Measurements from ENCODE around the gene LRATD1. TPM values are rescaled to one million over a fixed set of nuclear protein-coding genes. Genes with fewer than 3 reads are reported as not detected.

LRATD1 gene
- total RNA-seq, 6 experiments from 2014 or later, result 0.79 to 3.8 (median 2.1) TPM

DNA sequence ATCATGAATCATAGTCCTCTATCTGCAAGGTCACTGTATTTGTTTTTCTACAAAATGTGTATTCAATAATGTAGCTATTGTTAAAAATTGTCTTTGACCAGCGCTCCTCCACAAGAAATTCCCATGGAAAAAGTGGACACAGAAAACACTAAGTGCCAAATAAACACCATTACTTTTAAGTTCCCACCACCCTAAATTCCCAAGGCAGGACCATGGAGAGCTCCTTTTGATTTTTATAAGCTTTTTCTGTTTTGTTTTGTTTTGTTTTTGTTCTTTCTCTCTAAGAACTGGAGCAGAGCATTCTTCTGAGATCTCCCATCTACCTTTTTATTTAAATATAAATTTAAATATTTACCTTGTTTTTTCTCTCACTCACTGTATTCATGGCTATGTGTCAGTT, 44.5 kb downstream of the LRATD1 start:
- TF ChIP-seq, protein P1, sequence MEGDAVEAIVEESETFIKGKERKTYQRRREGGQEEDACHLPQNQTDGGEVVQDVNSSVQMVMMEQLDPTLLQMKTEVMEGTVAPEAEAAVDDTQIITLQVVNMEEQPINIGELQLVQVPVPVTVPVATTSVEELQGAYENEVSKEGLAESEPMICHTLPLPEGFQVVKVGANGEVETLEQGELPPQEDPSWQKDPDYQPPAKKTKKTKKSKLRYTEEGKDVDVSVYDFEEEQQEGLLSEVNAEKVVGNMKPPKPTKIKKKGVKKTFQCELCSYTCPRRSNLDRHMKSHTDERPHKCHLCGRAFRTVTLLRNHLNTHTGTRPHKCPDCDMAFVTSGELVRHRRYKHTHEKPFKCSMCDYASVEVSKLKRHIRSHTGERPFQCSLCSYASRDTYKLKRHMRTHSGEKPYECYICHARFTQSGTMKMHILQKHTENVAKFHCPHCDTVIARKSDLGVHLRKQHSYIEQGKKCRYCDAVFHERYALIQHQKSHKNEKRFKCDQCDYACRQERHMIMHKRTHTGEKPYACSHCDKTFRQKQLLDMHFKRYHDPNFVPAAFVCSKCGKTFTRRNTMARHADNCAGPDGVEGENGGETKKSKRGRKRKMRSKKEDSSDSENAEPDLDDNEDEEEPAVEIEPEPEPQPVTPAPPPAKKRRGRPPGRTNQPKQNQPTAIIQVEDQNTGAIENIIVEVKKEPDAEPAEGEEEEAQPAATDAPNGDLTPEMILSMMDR (IDR thresholded peaks at IDR 0.05), result no peak
- TF ChIP-seq POLR2A (IDR thresholded peaks at IDR 0.05), result no peak
- no peaks in the 10 kb centered on the region for H3K4me1 ChIP-seq
- no peaks in the 10 kb centered on the region for H3K36me3 ChIP-seq
- H3K9me3 ChIP-seq, result no peaks in the 10 kb centered on the region
- no peak overlapping the region for H3K27ac ChIP-seq
- no peak for DNase-seq
- intact Hi-C loops (cut with DNase I), result no loop called here
- no peaks in the 10 kb centered on the region for H3K27me3 ChIP-seq
- WGBS (ENCODE audit: insufficient coverage, low coverage, low lambda C conversion rate, missing lambda C conversion rate), result 50% methylated on average over 1 of the region's 1 CpG
- no peak overlapping the region for H3K4me3 ChIP-seq
- no peak for ATAC-seq

DNA sequence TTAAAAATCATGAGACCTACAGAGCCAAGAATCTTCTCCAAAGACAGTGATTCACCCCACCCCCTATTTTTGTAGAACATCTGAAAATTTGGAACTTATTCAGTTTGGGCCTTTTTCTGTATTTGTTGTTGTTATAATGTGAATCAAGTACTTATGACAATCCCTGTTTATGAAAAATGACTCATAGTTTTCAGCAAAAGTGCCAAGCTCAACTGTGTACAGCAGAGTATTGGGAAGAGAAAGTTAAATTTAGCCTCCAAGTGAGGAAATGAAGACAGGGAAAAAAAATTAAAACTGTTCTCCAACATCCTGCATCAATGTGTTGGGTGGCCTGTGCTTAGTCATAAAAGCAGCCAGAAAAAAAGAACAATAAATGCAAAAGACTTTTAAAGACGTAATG, 46.2 kb downstream of the LRATD1 start:
- DNase-seq (no peak), ATAC-seq (peak in 1 of 4 donors; percentile 71)
- Histone ChIP-seq H3K36me3 (no peaks in the 10 kb centered on the region), H3K27ac (no peak overlapping the region), H3K4me3 (no peak overlapping the region), H3K4me1 (no peaks in the 10 kb centered on the region), H3K27me3 (no peaks in the 10 kb centered on the region), H3K9me3 (no peaks in the 10 kb centered on the region)
- WGBS (ENCODE audit: insufficient coverage, low coverage, low lambda C conversion rate, missing lambda C conversion rate), result 22% methylated on average over 1 of the region's 1 CpG
- no peak for TF ChIP-seq POLR2A (IDR thresholded peaks at IDR 0.05)
- TF ChIP-seq, protein P1 (IDR thresholded peaks at IDR 0.05), result no peak
- intact Hi-C loops (cut with DNase I), result no loop called here

DNA sequence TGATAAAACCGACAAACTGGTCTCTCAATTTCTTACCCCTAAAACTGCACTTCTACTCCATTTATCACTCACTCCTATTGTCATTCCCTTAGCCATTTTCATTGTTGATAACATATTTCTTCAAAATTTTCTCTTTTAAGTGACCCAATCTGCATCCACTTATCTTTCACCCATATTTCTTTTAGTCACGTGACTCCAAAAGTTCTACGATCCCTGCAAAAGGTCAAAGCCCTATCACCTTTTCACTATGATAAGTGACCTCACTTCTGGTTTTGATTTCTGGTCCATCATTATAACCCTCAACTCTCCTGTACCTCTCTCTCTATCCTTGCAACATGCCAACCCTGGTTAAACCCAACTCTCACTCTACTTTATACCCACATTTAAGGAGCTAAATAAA, 49.1 kb downstream of the LRATD1 start:
- ATAC-seq, result no peak

More for the DNA sequence above, 49.1 kb downstream of the LRATD1 start:
- 44% methylated on average over 3 of the region's 3 CpGs for WGBS (ENCODE audit: insufficient coverage, low coverage, low lambda C conversion rate, missing lambda C conversion rate)
- H3K9me3 ChIP-seq, result no peaks in the 10 kb centered on the region
- no peak for DNase-seq
- H3K4me3 ChIP-seq, result no peak overlapping the region
- H3K27ac ChIP-seq, result no peak overlapping the region
- no peaks in the 10 kb centered on the region for H3K36me3 ChIP-seq
- intact Hi-C loops (cut with DNase I), result no loop called here
- no peaks in the 10 kb centered on the region for H3K27me3 ChIP-seq
- no peaks in the 10 kb centered on the region for H3K4me1 ChIP-seq
- no peak for TF ChIP-seq POLR2A (IDR thresholded peaks at IDR 0.05)
- TF ChIP-seq, protein P1 (IDR thresholded peaks at IDR 0.05), result no peak
